Endothelial cell of umbilical vein (primary cell): ENCODE measurements around the gene FKBP8. TPM values are rescaled to one million over a fixed set of nuclear protein-coding genes. Genes with fewer than 3 reads are reported as not detected.
A peak's percentile ranks its signal among the peaks of the same experiment; 100 is the strongest.

ENCODE experiments used
- BruUV-seq: library from RNA; stranded (reverse); fragments of 400-500 nt; replicated peaks from 2 replicates; lab custom pipeline; 2021; lab: Mats Ljungman, UMichigan
- CTCF ChIA-PET: fragments of 300-600, 350-600 bp; sonication (Branson Sonifier 250); formaldehyde crosslinking; loops from one replicate; lab custom pipeline; 2021; ENCODE audit warnings: antibody characterized with exemption, inconsistent platforms; lab: Charles Lee
- POLR2A ChIA-PET: fragments of 300-600, 350-600 bp; sonication (Branson Sonifier 250); formaldehyde crosslinking; loops from one replicate; lab custom pipeline; 2021; ENCODE audit warnings: antibody characterized with exemption, inconsistent platforms; lab: Charles Lee
- DNase-seq: peaks from one replicate; pipeline ENCODE4 v3.0.0-alpha.2; 2011; ENCODE audit warnings: low read depth, low spot score
- FAIRE-seq: peaks from 2 replicates; lab custom pipeline; 2011; peaks lifted over from hg19 to GRCh38; lab: Jason Lieb, UNC
- H2AFZ ChIP-seq: 2 replicates; pipeline ENCODE4 v1.6.0; 2012; ENCODE audit warnings: low read depth, low read length, control low read depth, inconsistent platforms
- H3K27ac ChIP-seq: 2 replicates; pipeline ENCODE4 v1.5.1; 2011; ENCODE audit warnings: low read depth, mild to moderate bottlenecking, control low read depth, low read length, moderate library complexity; ENCODE audit not compliant: insufficient read depth
- H3K27me3 ChIP-seq, 2 experiments: 2 replicates each; pipeline versions ENCODE4 v1.6.0 to v1.6.1; 2011; ENCODE audit warnings: low read length in 2 of 2, mixed read lengths in 1 of 2; ENCODE audit not compliant: control insufficient read depth in 2 of 2, insufficient read depth in 2 of 2
- H3K36me3 ChIP-seq, 2 experiments: 2 replicates in 1 of 2; 3 replicates in 1 of 2; pipeline ENCODE4 v1.5.1; 2011; ENCODE audit warnings: low read length in 2 of 2, mild to moderate bottlenecking in 1 of 2, moderate library complexity in 1 of 2; ENCODE audit not compliant: control insufficient read depth in 2 of 2, insufficient read depth in 2 of 2; ENCODE audit errors: extremely low read depth in 1 of 2
- H3K4me1 ChIP-seq: 3 replicates; pipeline ENCODE4 v1.5.1; 2011; ENCODE audit warnings: mild to moderate bottlenecking, low read length; ENCODE audit not compliant: control insufficient read depth, insufficient read depth; ENCODE audit errors: extremely low read depth
- H3K4me2 ChIP-seq: 2 replicates; pipeline ENCODE4 v1.6.1; 2011; ENCODE audit warnings: low read length, control low read depth, mixed read lengths; ENCODE audit not compliant: insufficient read depth
- H3K4me3 ChIP-seq, 3 experiments: fragments of 200-600 bp in 1 of 3; sonication (generic), shearing (Covaris generic) in 1 of 3; replicated peaks in 1 of 3; 2 replicates each; pipeline ENCODE4 v1.5.1; 2011 to 2016; ENCODE audit warnings: control low read depth in 3 of 3, low read length in 3 of 3, mild to moderate bottlenecking in 2 of 3, inconsistent platforms in 1 of 3, low read depth in 1 of 3, moderate library complexity in 1 of 3; ENCODE audit not compliant: insufficient read depth in 1 of 3
- H3K79me2 ChIP-seq: 2 replicates; pipeline ENCODE4 v1.6.0; 2012; ENCODE audit warnings: low read length, inconsistent platforms; ENCODE audit not compliant: control insufficient read depth, insufficient read depth
- H3K9ac ChIP-seq: replicated peaks from 2 replicates; pipeline ENCODE3; 2011; ENCODE audit warnings: low read length, control low read depth; ENCODE audit not compliant: insufficient read depth; ENCODE audit errors: extremely low read depth
- H3K9me1 ChIP-seq: replicated peaks from 3 replicates; pipeline ENCODE4 v1.6.0; 2011; ENCODE audit warnings: mild to moderate bottlenecking, low read length; ENCODE audit not compliant: control insufficient read depth, insufficient read depth; ENCODE audit errors: extremely low read depth
- H3K9me3 ChIP-seq: replicated peaks from 2 replicates; pipeline ENCODE4 v1.5.1; 2012; ENCODE audit warnings: low read length, inconsistent platforms; ENCODE audit not compliant: control insufficient read depth, insufficient read depth
- H4K20me1 ChIP-seq: replicated peaks from 2 replicates; pipeline ENCODE3; 2011; ENCODE audit warnings: mild to moderate bottlenecking, low read length; ENCODE audit not compliant: control insufficient read depth, insufficient read depth; ENCODE audit errors: extremely low read depth
- EZH2 ChIP-seq: IDR thresholded peaks from 2 replicates; pipeline ENCODE4 v1.6.1; 2012; ENCODE audit warnings: borderline replicate concordance, low read depth, mild to moderate bottlenecking, moderate library complexity, low read length, inconsistent platforms; ENCODE audit not compliant: severe bottlenecking
- FOS ChIP-seq: IDR thresholded peaks from 2 replicates; pipeline ENCODE4 v1.6.1; 2011; ENCODE audit warnings: mild to moderate bottlenecking, low read length, moderate library complexity, borderline replicate concordance; ENCODE audit not compliant: insufficient read depth
- GATA2 ChIP-seq: IDR thresholded peaks from 2 replicates; pipeline ENCODE4 v1.7.0; 2011; ENCODE audit warnings: low read depth, mild to moderate bottlenecking, moderate library complexity, mixed read lengths, low read length; ENCODE audit not compliant: insufficient read length, insufficient read depth
- JUN ChIP-seq: IDR thresholded peaks from 2 replicates; pipeline ENCODE4 v1.6.1; 2011; ENCODE audit warnings: borderline replicate concordance, low read depth; ENCODE audit not compliant: insufficient read length, insufficient read depth
- POLR2AphosphoS5 ChIP-seq: IDR thresholded peaks from 2 replicates; pipeline ENCODE4 v1.6.1; 2012; ENCODE audit warnings: low read depth, mild to moderate bottlenecking, control low read depth, low read length, moderate library complexity; ENCODE audit not compliant: insufficient read depth
- dilution Hi-C: fragments of 300-500 bp; cut with MboI; formaldehyde crosslinking; loops from one replicate; pipeline ENCODE4 v1.15.0; 2019; ENCODE audit warnings: low sequenced_read_pairs; ENCODE audit not compliant: extremely low pct_ligation_motif_present
- intact Hi-C: fragments of 100-400 bp; cut with micrococcal nuclease; formaldehyde crosslinking; loops from one replicate; pipeline ENCODE4 v1.10.0; 2022
- polyA plus RNA-seq, 4 experiments: library from polyadenylated mRNA; depleted of rRNA in 3 of 4; stranded (reverse) in 3 of 4; unstranded in 1 of 4; fragments of >200 nt; gene quantifications; 2 replicates each; pipeline versions ENCODE4 v1.2.1 to v1.2.3, GENCODE V29; 2011 to 2012; ENCODE audit warnings: missing spikeins in 1 of 4
- total RNA-seq: library from RNA; stranded (reverse); gene quantifications from 2 replicates; pipeline ENCODE4 v1.2.3, GENCODE V29; 2021
- TF ChIP-seq, protein P1 (sequence below), 2 donors: IDR thresholded peaks; 1 replicate in 1 of 2; 2 replicates in 1 of 2; pipeline ENCODE4 v1.5.1; 2011; ENCODE audit warnings: low read length in 2 of 2, mild to moderate bottlenecking in 2 of 2, moderate library complexity in 2 of 2, control low read depth in 1 of 2, inconsistent platforms in 1 of 2, low read depth in 1 of 2; ENCODE audit not compliant: insufficient read depth in 1 of 2; ENCODE audit errors: extremely low read depth in 1 of 2

Gene FKBP8
- total and polyA plus RNA-seq, 2 donors (not counting 3 experiments of a cell fraction or from before 2014, with no cell fraction given) = 150 to 173 TPM

- no peaks in the 10 kb centered on the region for H3K36me3 ChIP-seq
- H3K9ac ChIP-seq = peak overlapping the region; percentile 97
- peaks cover 50% of the 10 kb centered on the region for H3K79me2 ChIP-seq
- H3K4me2 ChIP-seq = peak overlapping the region; percentile 94
- H3K4me1 ChIP-seq = peaks cover 12% of the 10 kb centered on the region
- H3K27me3 ChIP-seq = no peaks in the 10 kb centered on the region
- TF ChIP-seq, protein P1, sequence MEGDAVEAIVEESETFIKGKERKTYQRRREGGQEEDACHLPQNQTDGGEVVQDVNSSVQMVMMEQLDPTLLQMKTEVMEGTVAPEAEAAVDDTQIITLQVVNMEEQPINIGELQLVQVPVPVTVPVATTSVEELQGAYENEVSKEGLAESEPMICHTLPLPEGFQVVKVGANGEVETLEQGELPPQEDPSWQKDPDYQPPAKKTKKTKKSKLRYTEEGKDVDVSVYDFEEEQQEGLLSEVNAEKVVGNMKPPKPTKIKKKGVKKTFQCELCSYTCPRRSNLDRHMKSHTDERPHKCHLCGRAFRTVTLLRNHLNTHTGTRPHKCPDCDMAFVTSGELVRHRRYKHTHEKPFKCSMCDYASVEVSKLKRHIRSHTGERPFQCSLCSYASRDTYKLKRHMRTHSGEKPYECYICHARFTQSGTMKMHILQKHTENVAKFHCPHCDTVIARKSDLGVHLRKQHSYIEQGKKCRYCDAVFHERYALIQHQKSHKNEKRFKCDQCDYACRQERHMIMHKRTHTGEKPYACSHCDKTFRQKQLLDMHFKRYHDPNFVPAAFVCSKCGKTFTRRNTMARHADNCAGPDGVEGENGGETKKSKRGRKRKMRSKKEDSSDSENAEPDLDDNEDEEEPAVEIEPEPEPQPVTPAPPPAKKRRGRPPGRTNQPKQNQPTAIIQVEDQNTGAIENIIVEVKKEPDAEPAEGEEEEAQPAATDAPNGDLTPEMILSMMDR (IDR thresholded peaks at IDR 0.05; ENCODE audit: extremely low read depth in 1 of 2, insufficient read depth in 1 of 2, low read depth in 1 of 2, low read length in 2 of 2) = peak in 1 of 2 donors; percentile 14
- TF ChIP-seq GATA2 (no peak), EZH2 (no peak), POLR2AphosphoS5 (no peak), JUN (no peak), FOS (no peak)
- peak; percentile 26 for FAIRE-seq
- H2AFZ ChIP-seq = no peak overlapping the region
- H3K27ac ChIP-seq = peak overlapping the region; percentile 89
- CTCF ChIA-PET = interaction anchor here (0.7 to 3.6 kb wide), 24 partner anchors 9 to 326 kb away, joined by 3 to 25 read pairs (median 6); partner anchors contain the start of genes KXD1 and REX1BD
- H3K9me1 ChIP-seq = no peaks in the 10 kb centered on the region
- intact Hi-C loops = loop anchor here (1.0 to 2.0 kb wide), 3 partner anchors 35 to 104 kb away; no protein-coding TSS in a partner anchor
- dilution Hi-C loops = no loop called here
- POLR2A ChIA-PET = interaction anchor here (0.5 to 2.1 kb wide), 8 partner anchors 13 to 491 kb away, joined by 3 to 9 read pairs (median 4); partner anchors contain the start of genes KXD1 and UBA52
- no peaks in the 10 kb centered on the region for H3K9me3 ChIP-seq
- peak; percentile 22 for DNase-seq
- H3K4me3 ChIP-seq = peak overlapping the region; percentile 71 to 85 (median 82)
- no peaks in the 10 kb centered on the region for H4K20me1 ChIP-seq
- TSS peak; percentile 90 for BruUV-seq
Measured at GRCh38 chr19:18520848-18521691, 22.3 kb downstream of the FKBP8 start.
